Measurements from ENCODE around the gene FCHSD1.

DNA sequence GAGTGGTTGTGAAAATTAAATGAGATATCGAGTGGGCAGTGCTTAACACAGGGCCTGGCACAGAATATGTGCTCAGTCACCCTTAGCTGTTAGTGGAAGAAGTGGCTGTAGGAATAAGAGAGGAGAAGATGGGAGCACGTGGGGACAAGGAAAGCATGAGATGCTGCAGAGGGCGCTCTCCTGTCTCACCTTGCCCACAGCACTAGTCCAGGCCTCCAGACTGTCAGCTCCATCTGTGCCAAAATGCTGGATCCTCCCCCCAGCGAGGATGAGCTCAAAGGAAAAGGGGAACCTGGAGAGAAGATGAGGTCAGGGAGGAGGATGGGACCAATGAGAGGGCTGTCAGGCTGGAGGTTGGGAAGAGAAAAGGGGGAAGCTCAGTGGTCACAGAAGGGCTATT, 18.3 kb upstream of the FCHSD1 start:
- no peak for TF ChIP-seq CTCF (IDR thresholded peaks at IDR 0.05)
- TF ChIP-seq POLR2AphosphoS5 (IDR thresholded peaks at IDR 0.05): no peak
- no peak for TF ChIP-seq EP300 (IDR thresholded peaks at IDR 0.05)
